AG20443 (cell line): Measurements from ENCODE around the gene BEX3.

Source experiments
- DNase-seq: peaks from one replicate; pipeline ENCODE4 v3.0.0; 2012; ENCODE audit warnings: low spot score, mixed read lengths

BEX3 gene

DNA sequence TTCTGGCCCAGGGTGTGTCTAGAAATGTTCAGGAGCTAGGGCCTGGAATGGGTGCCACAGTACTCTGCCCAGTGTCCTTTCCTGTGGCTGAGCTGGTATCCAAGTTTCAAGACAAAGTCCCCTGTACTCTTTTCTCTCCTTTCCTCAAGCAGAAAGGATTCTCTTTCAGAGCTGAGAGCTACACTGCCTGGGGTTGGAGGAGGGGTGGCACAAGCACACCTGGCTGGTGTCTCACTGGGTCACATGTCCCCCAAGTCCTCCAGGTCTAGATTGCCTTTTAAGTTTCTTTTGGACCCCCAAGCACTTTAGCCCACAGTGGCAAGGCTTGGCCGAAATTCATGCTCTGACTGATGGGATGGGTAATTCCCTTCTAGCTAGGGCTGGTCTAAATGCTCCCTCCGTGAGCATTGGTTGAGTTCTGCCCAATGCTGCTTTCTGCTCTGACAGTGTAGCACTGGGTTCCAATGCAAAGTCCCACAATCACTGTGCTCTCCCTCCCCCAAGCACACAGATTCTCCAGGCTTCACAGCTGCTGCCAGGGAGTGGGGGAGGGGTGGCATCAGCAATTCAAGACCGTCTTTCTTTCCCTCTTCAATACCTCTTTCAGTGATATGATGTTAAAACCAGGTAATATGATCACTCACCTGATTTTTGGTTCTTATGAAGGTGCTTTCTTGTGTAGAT is 47.8 kb downstream of the BEX3 start:
- no peak for DNase-seq
